ENCODE results near the gene BCL7C.

The BCL7C gene

GRCh38 chr16:30853758-30854157 is 40.1 kb downstream of the BCL7C start:
- no peak for TF ChIP-seq CTCF (IDR thresholded peaks at IDR 0.05; ENCODE audit: borderline replicate concordance, insufficient read depth, low read depth, low read length)
- no peak overlapping the region for H3K4me3 ChIP-seq (ENCODE audit: low read depth, low read length)

- TF ChIP-seq CTCF (IDR thresholded peaks at IDR 0.05; ENCODE audit: borderline replicate concordance, insufficient read depth, low read depth, low read length), result no peak
- no peak overlapping the region for H3K4me3 ChIP-seq (ENCODE audit: low read depth, low read length)
Measured at GRCh38 chr16:30850246-30850645, 43.6 kb downstream of the BCL7C start.

GRCh38 chr16:30846649-30847402 is 47.1 kb downstream of the BCL7C start:
- no peak overlapping the region for H3K4me3 ChIP-seq (ENCODE audit: low read depth, low read length)
- no peak for TF ChIP-seq CTCF (IDR thresholded peaks at IDR 0.05; ENCODE audit: borderline replicate concordance, insufficient read depth, low read depth, low read length)

- no peak overlapping the region for H3K4me3 ChIP-seq (ENCODE audit: low read depth, low read length)
- TF ChIP-seq CTCF (IDR thresholded peaks at IDR 0.05; ENCODE audit: borderline replicate concordance, insufficient read depth, low read depth, low read length), result peak; percentile 82
Measured at GRCh38 chr16:30844671-30845449, 49.0 kb downstream of the BCL7C start.

GRCh38 chr16:30844346-30844670 is 49.6 kb downstream of the BCL7C start:
- no peak overlapping the region for H3K4me3 ChIP-seq (ENCODE audit: low read depth, low read length)
- no peak for TF ChIP-seq CTCF (IDR thresholded peaks at IDR 0.05; ENCODE audit: borderline replicate concordance, insufficient read depth, low read depth, low read length)

GRCh38 chr16:30843501-30843900 is 50.4 kb downstream of the BCL7C start:
- TF ChIP-seq CTCF (IDR thresholded peaks at IDR 0.05; ENCODE audit: borderline replicate concordance, insufficient read depth, low read depth, low read length), result no peak
- no peak overlapping the region for H3K4me3 ChIP-seq (ENCODE audit: low read depth, low read length)

GRCh38 chr16:30842971-30843370 is 50.9 kb downstream of the BCL7C start:
- no peak overlapping the region for H3K4me3 ChIP-seq (ENCODE audit: low read depth, low read length)
- TF ChIP-seq CTCF (IDR thresholded peaks at IDR 0.05; ENCODE audit: borderline replicate concordance, insufficient read depth, low read depth, low read length), result no peak
